Calu3 (cell line): Measurements from ENCODE around the gene CHST9. TPM values are rescaled to one million over a fixed set of nuclear protein-coding genes. Genes with fewer than 3 reads are reported as not detected.
"Not testable (repeated sequence)": the region's sequence is repeated elsewhere in the genome, so short reads cannot be mapped to it uniquely, and the experiment has no call there.

Experiments
- BruUV-seq: library from RNA; stranded (reverse); fragments of 400-500 nt; replicated peaks from 2 replicates; lab custom pipeline; 2021; lab: Mats Ljungman, UMichigan
- CTCF ChIA-PET: fragments of 300-600 bp; sonication (Branson Sonifier 250); formaldehyde crosslinking; loops from one replicate; lab custom pipeline; 2022; ENCODE audit warnings: antibody characterized with exemption; lab: Charles Lee
- DNase-seq: peaks from one replicate; pipeline ENCODE4 v3.0.0; 2022
- H3K27ac Mint-ChIP-seq: one replicate; pipeline ENCODE4 v1.8.0; 2022; ENCODE audit warnings: mixed read lengths; ENCODE audit not compliant: unreplicated experiment
- H3K27me3 Mint-ChIP-seq: one replicate; pipeline ENCODE4 v1.8.0; 2022; ENCODE audit warnings: mixed read lengths; ENCODE audit not compliant: unreplicated experiment
- H3K36me3 Mint-ChIP-seq: one replicate; pipeline ENCODE4 v1.8.0; 2022; ENCODE audit warnings: mild to moderate bottlenecking, moderate library complexity, mixed read lengths; ENCODE audit not compliant: insufficient read depth, unreplicated experiment
- H3K4me1 Mint-ChIP-seq: one replicate; pipeline ENCODE4 v1.8.0; 2022; ENCODE audit warnings: mild to moderate bottlenecking, low read depth, mixed read lengths; ENCODE audit not compliant: unreplicated experiment
- H3K4me3 Mint-ChIP-seq: one replicate; pipeline ENCODE4 v1.8.0; 2022; ENCODE audit warnings: mild to moderate bottlenecking, low read depth, moderate library complexity, mixed read lengths; ENCODE audit not compliant: unreplicated experiment
- H3K9me3 Mint-ChIP-seq: one replicate; pipeline ENCODE4 v1.8.0; 2022; ENCODE audit warnings: low read depth, mixed read lengths; ENCODE audit not compliant: unreplicated experiment
- CTCF ChIP-seq: fragments of 200-600 bp; IDR thresholded peaks from one replicate; pipeline ENCODE4 v1.8.0; 2022; ENCODE audit warnings: antibody characterized with exemption; ENCODE audit not compliant: unreplicated experiment
- intact Hi-C: fragments of 100-400 bp; cut with micrococcal nuclease; formaldehyde crosslinking; loops from one replicate; pipeline ENCODE4 v1.10.0; 2022; ENCODE audit not compliant: unreplicated experiment
- total RNA-seq: library from RNA; stranded (reverse); gene quantifications from 2 replicates; pipeline ENCODE4 v1.2.3, GENCODE V29; 2022

The CHST9 gene
- total RNA-seq, 1 experiment from 2014 or later: 56.9 TPM

- Mint-ChIP-seq H3K36me3 (no peaks in the 10 kb centered on the region), H3K27ac (no peak overlapping the region), H3K27me3 (no peaks in the 10 kb centered on the region), H3K9me3 (no peaks in the 10 kb centered on the region), H3K4me3 (no peak overlapping the region), H3K4me1 (peaks cover 29% of the 10 kb centered on the region)
- no peak for DNase-seq
- CTCF ChIA-PET: no interaction called here
- TF ChIP-seq CTCF: no peak
- intact Hi-C loops: no loop called here
- no TSS peak for BruUV-seq
Observed at GRCh38 chr18:27171993-27172392, 13.1 kb downstream of the CHST9 start.

- Mint-ChIP-seq H3K27ac (no peak overlapping the region), H3K4me3 (no peak overlapping the region), H3K36me3 (peaks cover 10% of the 10 kb centered on the region), H3K27me3 (no peaks in the 10 kb centered on the region), H3K9me3 (peaks cover 21% of the 10 kb centered on the region), H3K4me1 (peaks cover 24% of the 10 kb centered on the region)
- CTCF ChIA-PET: interaction anchor here (1.0 kb wide), 1 partner anchor 12 kb away, joined by 3 read pairs; no protein-coding TSS in a partner anchor
- no TSS peak for BruUV-seq
- DNase-seq: no peak
- intact Hi-C loops: no loop called here
- no peak for TF ChIP-seq CTCF
Observed at GRCh38 chr18:27165412-27165811, 19.7 kb downstream of the CHST9 start.

GRCh38 chr18:27164905-27165304 is 20.2 kb downstream of the CHST9 start:
- H3K4me3 Mint-ChIP-seq: no peak overlapping the region
- intact Hi-C loops: no loop called here
- no peaks in the 10 kb centered on the region for H3K27me3 Mint-ChIP-seq
- no TSS peak for BruUV-seq
- H3K36me3 Mint-ChIP-seq: peaks cover 10% of the 10 kb centered on the region
- DNase-seq: no peak
- no peak for TF ChIP-seq CTCF
- no peak overlapping the region for H3K27ac Mint-ChIP-seq
- H3K4me1 Mint-ChIP-seq: peaks cover 24% of the 10 kb centered on the region
- CTCF ChIA-PET: no interaction called here
- H3K9me3 Mint-ChIP-seq: peaks cover 21% of the 10 kb centered on the region

- DNase-seq, H3K27ac Mint-ChIP-seq, H3K27me3 Mint-ChIP-seq, intact Hi-C loops, BruUV-seq, CTCF ChIA-PET, H3K4me3 Mint-ChIP-seq, H3K36me3 Mint-ChIP-seq: not testable (repeated sequence)
- peaks cover 21% of the 10 kb centered on the region for H3K9me3 Mint-ChIP-seq
- peaks cover 24% of the 10 kb centered on the region for H3K4me1 Mint-ChIP-seq
Observed at GRCh38 chr18:27163197-27163716, 21.9 kb downstream of the CHST9 start.

- CTCF ChIA-PET: interaction anchor here (0.8 kb wide), 1 partner anchor 16 kb away, joined by 7 read pairs; no protein-coding TSS in a partner anchor
- H3K9me3 Mint-ChIP-seq, DNase-seq, BruUV-seq, intact Hi-C loops, H3K27ac Mint-ChIP-seq, H3K27me3 Mint-ChIP-seq, H3K4me3 Mint-ChIP-seq, H3K36me3 Mint-ChIP-seq: not testable (repeated sequence)
- H3K4me1 Mint-ChIP-seq: peaks cover 54% of the 10 kb centered on the region
Observed at GRCh38 chr18:27149240-27149639, 35.9 kb downstream of the CHST9 start.
